HepG2 (cell line): ENCODE measurements around the gene AXIN1. TPM values are rescaled to one million over a fixed set of nuclear protein-coding genes. Genes with fewer than 3 reads are reported as not detected.
A peak's percentile ranks its signal among the peaks of the same experiment; 100 is the strongest.

Experiments
- ATAC-seq: fragments of 200-7000 bp; cut with Tn5 transposase; 3 replicates; pipeline ENCODE4 v1.9.1; 2020; ENCODE audit warnings: mild to moderate bottlenecking, moderate library complexity
- BruUV-seq: library from RNA; stranded (reverse); fragments of 400-500 nt; replicated peaks from 2 replicates; lab custom pipeline; 2021; lab: Mats Ljungman, UMichigan
- CTCF ChIA-PET: fragments of 300-600 bp; formaldehyde crosslinking; extraction: SDS; loops from one replicate; lab custom pipeline; 2021; ENCODE audit warnings: low total read pairs, inconsistent platforms, low intra/inter-chr PET ratio; lab: Yijun Ruan, JAX
- POLR2A ChIA-PET: fragments of 350-600 bp; sonication (Branson Sonifier 250); formaldehyde crosslinking; loops from one replicate; lab custom pipeline; 2020; ENCODE audit warnings: antibody characterized with exemption, inconsistent platforms; lab: Yijun Ruan, JAX
- DNase-seq: peaks from one replicate; pipeline ENCODE4 v3.0.0-alpha.2; 2015; ENCODE audit warnings: low spot score
- FAIRE-seq: peaks from 3 replicates; lab custom pipeline; 2011; peaks lifted over from hg19 to GRCh38; lab: Jason Lieb, UNC
- H2AFZ ChIP-seq: one replicate; pipeline ENCODE4 v1.6.1; 2011; ENCODE audit warnings: low read length, inconsistent platforms
- H3K27ac ChIP-seq: fragments of 300-600 bp; 3 replicates; pipeline ENCODE4 v1.8.0; 2011; ENCODE audit warnings: mixed run types, mild to moderate bottlenecking, mixed read lengths, low read length, inconsistent platforms; ENCODE audit not compliant: insufficient read depth; ENCODE audit errors: extremely low read length
- H3K27me3 ChIP-seq, 2 experiments: fragments of 200-600 bp in 1 of 2; 2 replicates in 1 of 2; 3 replicates in 1 of 2; pipeline versions ENCODE4 v1.6.0 to v1.8.0; 2011; ENCODE audit warnings: low read length in 2 of 2, mild to moderate bottlenecking in 2 of 2, moderate library complexity in 2 of 2, inconsistent platforms in 1 of 2; ENCODE audit not compliant: insufficient read depth in 2 of 2, control insufficient read depth in 1 of 2
- H3K36me3 ChIP-seq, 2 experiments: fragments of 200-600 bp in 1 of 2; replicated peaks in 1 of 2; 2 replicates in 1 of 2; 3 replicates in 1 of 2; pipeline versions ENCODE4 v1.5.1 to v1.8.0; 2011; ENCODE audit warnings: low read length in 2 of 2, inconsistent platforms in 1 of 2; ENCODE audit not compliant: insufficient read depth in 2 of 2, control insufficient read depth in 1 of 2
- H3K4me1 ChIP-seq: 2 replicates; pipeline ENCODE4 v1.5.1; 2012; ENCODE audit warnings: low read length, inconsistent platforms; ENCODE audit not compliant: insufficient read depth
- H3K4me2 ChIP-seq: 2 replicates; pipeline ENCODE4 v1.6.0; 2011; ENCODE audit warnings: low read depth, low read length, inconsistent platforms
- H3K4me3 ChIP-seq, 3 experiments: fragments of 200-600 bp in 1 of 3; sonication (generic), shearing (Covaris generic) in 1 of 3; replicated peaks in 1 of 3; 2 replicates each; pipeline ENCODE4 v1.5.1; 2011 to 2016; ENCODE audit warnings: low read length in 3 of 3, inconsistent platforms in 2 of 3, low read depth in 2 of 3, mild to moderate bottlenecking in 2 of 3, control low read depth in 1 of 3, mixed read lengths in 1 of 3; ENCODE audit not compliant: insufficient read depth in 1 of 3
- H3K79me2 ChIP-seq: one replicate; pipeline ENCODE4 v1.6.1; 2011; ENCODE audit warnings: low read length, inconsistent platforms; ENCODE audit not compliant: insufficient read depth
- H3K9ac ChIP-seq: 2 replicates; pipeline ENCODE4 v1.6.0; 2011; ENCODE audit warnings: mild to moderate bottlenecking, low read depth, low read length, inconsistent platforms; ENCODE audit not compliant: insufficient read depth
- H3K9me3 ChIP-seq: 2 replicates; pipeline ENCODE4 v1.5.1; 2012; ENCODE audit warnings: mild to moderate bottlenecking, low read length
- H4K20me1 ChIP-seq: 2 replicates; pipeline ENCODE4 v1.6.0; 2011; ENCODE audit warnings: inconsistent platforms, mild to moderate bottlenecking, low read length, moderate library complexity; ENCODE audit not compliant: insufficient read depth
- AGO2 ChIP-seq: fragments of 200-400 bp; formaldehyde crosslinking; optimal IDR thresholded peaks from 2 replicates; pipeline ENCODE3; 2017; ENCODE audit warnings: mild to moderate bottlenecking, low read depth, low read length, moderate library complexity
- ARID4A ChIP-seq: sonication (generic); formaldehyde crosslinking; IDR thresholded peaks from 2 replicates; pipeline ENCODE4 v1.5.0; 2020; ENCODE audit warnings: mild to moderate bottlenecking, missing genetic modification reagents, borderline replicate concordance
- CBX5 ChIP-seq: sonication (generic); formaldehyde crosslinking; IDR thresholded peaks from 2 replicates; pipeline ENCODE4 v1.4.0; 2020; ENCODE audit warnings: missing genetic modification reagents, borderline replicate concordance
- ERF ChIP-seq: IDR thresholded peaks from 2 replicates; pipeline ENCODE4 v1.6.1; 2018; ENCODE audit warnings: missing biosample characterization, missing genetic modification reagents
- HOMEZ ChIP-seq: IDR thresholded peaks from 2 replicates; pipeline ENCODE4 v1.6.1; 2016; ENCODE audit warnings: low read depth
- SNRNP70 ChIP-seq: fragments of 200-400 bp; formaldehyde crosslinking; IDR thresholded peaks from 2 replicates; pipeline ENCODE4 v1.6.1; 2017; ENCODE audit warnings: mild to moderate bottlenecking, low read depth, low read length, moderate library complexity
- ZNF513 ChIP-seq: sonication (generic); formaldehyde crosslinking; conservative IDR thresholded peaks from 2 replicates; pipeline ENCODE4 v1.5.0; 2020; ENCODE audit warnings: missing genetic modification reagents
- WGBS: methylation state at CpG from one replicate; pipeline ENCODE4 v1.1.6; 2017; ENCODE audit warnings: low lambda C conversion rate; 5-methylcytosine and 5-hydroxymethylcytosine counted together
- in situ Hi-C: cut with HindIII; loops from 2 replicates; pipeline ENCODE4 v1.10.0; 2017; ENCODE audit warnings: low pct_unique_long_range_greater_than_20kb; ENCODE audit not compliant: extremely low pct_ligation_motif_present
- intact Hi-C: fragments of 100-400 bp; cut with micrococcal nuclease; formaldehyde crosslinking; loops from one replicate; pipeline ENCODE4 v1.10.0; 2022; ENCODE audit not compliant: unreplicated experiment
- polyA plus RNA-seq, 8 experiments: library from polyadenylated mRNA; depleted of rRNA in 3 of 8; stranded (reverse) in 7 of 8; unstranded in 1 of 8; fragments of >200 nt; fragmentation: Illumina TruSeq in 4 of 8; extraction: Trizol in 4 of 8; gene quantifications; 2 replicates each; pipeline versions ENCODE4 v1.2.1 to v1.2.3, GENCODE V29; 2011 to 2016; ENCODE audit warnings: low read depth in 4 of 8, missing spikeins in 1 of 8, mixed read lengths in 1 of 8; ENCODE audit not compliant: insufficient read depth in 1 of 8
- total RNA-seq, 5 experiments: library from RNA; depleted of rRNA; stranded (reverse); fragments of >200 nt; fragmentation: Illumina TruSeq; extraction: Trizol; gene quantifications; 2 replicates each; pipeline ENCODE4 v1.2.3, GENCODE V29; 2016; ENCODE audit warnings: low read depth in 1 of 5

Gene AXIN1
- total and polyA plus RNA-seq, 2 of the 13 experiments (the other 11 are each of a cell fraction or from before 2014, with no cell fraction given) = 24.0 to 26.0 TPM

GRCh38 chr16:291539-291938, 61.0 kb downstream of the AXIN1 start:
- POLR2A ChIA-PET = no interaction called here
- in situ Hi-C loops = no loop called here
- Histone ChIP-seq H3K36me3 (peaks cover 15 to 67% of the 10 kb centered on the region in 2 experiments; a peak in 4 of 5 replicates), H2AFZ (no peak overlapping the region), H3K4me2 (no peak overlapping the region), H3K79me2 (no peaks in the 10 kb centered on the region), H3K4me3 (no peak overlapping the region), H3K27me3 (no peaks in the 10 kb centered on the region), H3K9me3 (no peaks in the 10 kb centered on the region), H3K9ac (no peak overlapping the region), H3K4me1 (no peaks in the 10 kb centered on the region), H4K20me1 (no peaks in the 10 kb centered on the region), H3K27ac (no peak overlapping the region)
- no TSS peak for BruUV-seq
- FAIRE-seq (no peak), DNase-seq (no peak), ATAC-seq (no peak)
- no peak for TF ChIP-seq ZNF513
- no peak for TF ChIP-seq ARID4A (CRISPR knock-in tag)
- TF ChIP-seq SNRNP70 = no peak
- no peak for TF ChIP-seq CBX5
- TF ChIP-seq HOMEZ = no peak
- TF ChIP-seq ERF = no peak
- peak; percentile 2 for TF ChIP-seq AGO2
- intact Hi-C loops = no loop called here
- CTCF ChIA-PET = no interaction called here
- WGBS = 92% methylated on average over 13 of the region's 17 CpGs
